ENCODE data around the gene ATXN1. TPM values are rescaled to one million over a fixed set of nuclear protein-coding genes. Genes with fewer than 3 reads are reported as not detected.

The ATXN1 gene
- total and polyA plus RNA-seq, 2 experiments from 2014 or later: 4.8 to 9.1 TPM

GRCh38 chr6:16553531-16553930 lies 207.7 kb downstream of the ATXN1 start:
- H3K27me3 ChIP-seq (ENCODE audit: insufficient read depth): no peaks in the 10 kb centered on the region
- ATAC-seq (no peak), DNase-seq (ENCODE audit: low spot score) (no peak)
- H3F3A ChIP-seq (replicated peaks; ENCODE audit: low read depth): no peaks in the 10 kb centered on the region
- Mint-ChIP-seq H3K27ac (no peak overlapping the region), H3K4me1 (no peaks in the 10 kb centered on the region), H3K4me3 (no peak overlapping the region), H3K36me3 (ENCODE audit: low read depth) (no peaks in the 10 kb centered on the region), H3K27me3 (ENCODE audit: insufficient read depth, low read depth, poor library complexity) (no peaks in the 10 kb centered on the region), H3K9me3 (no peaks in the 10 kb centered on the region)
- no peak overlapping the region for H2AFZ ChIP-seq
- no peak overlapping the region for H3K4me2 ChIP-seq
- H4K20me1 ChIP-seq (replicated peaks; ENCODE audit: insufficient read depth): no peaks in the 10 kb centered on the region
- no peaks in the 10 kb centered on the region for H3K4me1 ChIP-seq (ENCODE audit: insufficient read depth)
- no peak for TF ChIP-seq POLR2AphosphoS5 (IDR thresholded peaks at IDR 0.05; ENCODE audit: low read depth)
- TF ChIP-seq ETS1 (IDR thresholded peaks at IDR 0.05): no peak
- no peak for TF ChIP-seq EZH2 (IDR thresholded peaks at IDR 0.05; ENCODE audit: low read depth, unreplicated experiment)
- no peak overlapping the region for H3K4me3 ChIP-seq
- H3K36me3 ChIP-seq (ENCODE audit: insufficient read depth): no peaks in the 10 kb centered on the region
- no peak overlapping the region for H3K27ac ChIP-seq (ENCODE audit: low read depth)
- H3K9me2 ChIP-seq (ENCODE audit: insufficient read depth): 0 out of 2 replicates have a peak, but pooled peaks cover 3% of the 10 kb centered on the region
- H3K79me2 ChIP-seq (replicated peaks; ENCODE audit: insufficient read depth): no peaks in the 10 kb centered on the region

- H3K4me1 Mint-ChIP-seq: no peaks in the 10 kb centered on the region
- no peak overlapping the region for H3K27ac Mint-ChIP-seq
These were observed 209.8 kb downstream of the ATXN1 start for GRCh38 chr6:16551466-16551865.

GRCh38 chr6:16548121-16548520 lies 213.1 kb downstream of the ATXN1 start:
- H3K27me3 ChIP-seq (ENCODE audit: insufficient read depth): no peaks in the 10 kb centered on the region
- no peaks in the 10 kb centered on the region for H3K79me2 ChIP-seq (replicated peaks; ENCODE audit: insufficient read depth)
- DNase-seq (ENCODE audit: low spot score): no peak
- no peak overlapping the region for H2AFZ ChIP-seq
- Mint-ChIP-seq H3K4me3 (no peak overlapping the region), H3K27ac (no peak overlapping the region), H3K27me3 (ENCODE audit: insufficient read depth, low read depth, poor library complexity) (no peaks in the 10 kb centered on the region), H3K9me3 (no peaks in the 10 kb centered on the region), H3K4me1 (no peaks in the 10 kb centered on the region; the same call in 1 of the 3 replicates), H3K36me3 (ENCODE audit: low read depth) (no peaks in the 10 kb centered on the region)
- no peaks in the 10 kb centered on the region for H3K36me3 ChIP-seq (ENCODE audit: insufficient read depth)
- H3K4me1 ChIP-seq (ENCODE audit: insufficient read depth): no peaks in the 10 kb centered on the region
- H4K20me1 ChIP-seq (replicated peaks; ENCODE audit: insufficient read depth): no peaks in the 10 kb centered on the region
- no peak for ATAC-seq
- H3K9me2 ChIP-seq (ENCODE audit: insufficient read depth): no peaks in the 10 kb centered on the region
- H3K27ac ChIP-seq (ENCODE audit: low read depth): no peak overlapping the region
- no peak overlapping the region for H3K4me2 ChIP-seq
- TF ChIP-seq STAT1 (IDR thresholded peaks at IDR 0.05; ENCODE audit: unreplicated experiment) (no peak), ZNF114 (CRISPR knock-in tag; IDR thresholded peaks at IDR 0.05) (no peak), ZNF331 (CRISPR knock-in tag; IDR thresholded peaks at IDR 0.05; ENCODE audit: low read depth) (no peak), ZNF462 (CRISPR knock-in tag; IDR thresholded peaks at IDR 0.05) (no peak), JUNB (IDR thresholded peaks at IDR 0.05; ENCODE audit: unreplicated experiment) (no peak)
- H3F3A ChIP-seq (replicated peaks; ENCODE audit: low read depth): no peaks in the 10 kb centered on the region
- no peak overlapping the region for H3K4me3 ChIP-seq

More at GRCh38 chr6:16551466-16551865, 209.8 kb downstream of the ATXN1 start:
- Mint-ChIP-seq H3K4me3 (no peak overlapping the region), H3K9me3 (no peaks in the 10 kb centered on the region), H3K36me3 (ENCODE audit: low read depth) (no peaks in the 10 kb centered on the region), H3K27me3 (ENCODE audit: insufficient read depth, low read depth, poor library complexity) (no peaks in the 10 kb centered on the region)
- DNase-seq (ENCODE audit: low spot score): no peak
- Histone ChIP-seq H3K4me3 (no peak overlapping the region), H3K4me1 (ENCODE audit: insufficient read depth) (no peaks in the 10 kb centered on the region), H3K4me2 (no peak overlapping the region), H4K20me1 (replicated peaks; ENCODE audit: insufficient read depth) (no peaks in the 10 kb centered on the region), H3K36me3 (ENCODE audit: insufficient read depth) (no peaks in the 10 kb centered on the region), H2AFZ (no peak overlapping the region), H3F3A (replicated peaks; ENCODE audit: low read depth) (no peaks in the 10 kb centered on the region), H3K79me2 (replicated peaks; ENCODE audit: insufficient read depth) (no peaks in the 10 kb centered on the region), H3K27ac (ENCODE audit: low read depth) (no peak overlapping the region), H3K9me2 (ENCODE audit: insufficient read depth) (0 out of 2 replicates have a peak, but pooled peaks cover 3% of the 10 kb centered on the region), H3K27me3 (ENCODE audit: insufficient read depth) (no peaks in the 10 kb centered on the region)
- no peak for ATAC-seq
- no peak for TF ChIP-seq CREB1 (CRISPR knock-in tag; IDR thresholded peaks at IDR 0.05; ENCODE audit: low read depth)

Measured in GM23338 (cell line).